Activated CD8-positive, alpha-beta memory T cell treated with anti-CD3 and anti-CD28 coated beads, Interleukin-2, amount 50 U/mL, for 1 hour (primary cell): ENCODE results near the gene TFF2.

Experiments
- DNase-seq: peaks from one replicate; pipeline ENCODE4 v3.0.0-alpha.2; 2020; ENCODE audit errors: extremely low read depth

TFF2 gene

GRCh38 chr21:42350927-42351426 is at the start of gene TFF2:
Gene TFF2 (minus strand): TSS chr21:42350994. CDS start chr21:42350957, 37 bp downstream.
- DNase-seq, result no peak

GRCh38 chr21:42400525-42400924 is 49.7 kb upstream of the TFF2 start:
- DNase-seq, result no peak

GRCh38 chr21:42398436-42399028 is 47.7 kb upstream of the TFF2 start:
- no peak for DNase-seq

- no peak for DNase-seq
Measured at GRCh38 chr21:42397746-42398394, 47.1 kb upstream of the TFF2 start.

- no peak for DNase-seq
Measured at GRCh38 chr21:42396799-42397745, 46.3 kb upstream of the TFF2 start.

- DNase-seq, result no peak
Measured at GRCh38 chr21:42395905-42396651, 45.3 kb upstream of the TFF2 start, which contains the start of gene TMPRSS3. Gene TMPRSS3 (minus strand): TSS chr21:42396052. CDS start chr21:42395417, 635 bp downstream.

- no peak for DNase-seq
Measured at GRCh38 chr21:42395302-42395701, 44.5 kb upstream of the TFF2 start.

- DNase-seq, result no peak
Measured at GRCh38 chr21:42393443-42393950, 42.7 kb upstream of the TFF2 start.

- no peak for DNase-seq
Measured at GRCh38 chr21:42392731-42393442, 42.1 kb upstream of the TFF2 start.

- no peak for DNase-seq
Measured at GRCh38 chr21:42391297-42391696, 40.5 kb upstream of the TFF2 start.

- no peak for DNase-seq
Measured at GRCh38 chr21:42390696-42391095, 39.9 kb upstream of the TFF2 start.

GRCh38 chr21:42390193-42390592 is 39.4 kb upstream of the TFF2 start:
- DNase-seq, result no peak

GRCh38 chr21:42389449-42389835 is 38.6 kb upstream of the TFF2 start:
- no peak for DNase-seq

- no peak for DNase-seq
Measured at GRCh38 chr21:42388740-42389448, 38.1 kb upstream of the TFF2 start.

GRCh38 chr21:42387843-42388340 is 37.1 kb upstream of the TFF2 start:
- DNase-seq, result no peak

- DNase-seq, result no peak
Measured at GRCh38 chr21:42387164-42387563, 36.4 kb upstream of the TFF2 start.

GRCh38 chr21:42386034-42386591 is 35.3 kb upstream of the TFF2 start:
- no peak for DNase-seq

- no peak for DNase-seq
Measured at GRCh38 chr21:42385619-42386018, 34.8 kb upstream of the TFF2 start.

GRCh38 chr21:42384989-42385388 is 34.2 kb upstream of the TFF2 start:
- DNase-seq, result no peak
